GM21737 (cell line): ENCODE results near the gene EFNB1.

Source experiments
- ATAC-seq: cut with Tn5 transposase; IDR thresholded peaks from one replicate; pipeline ENCODE4 v1.9.1; 2021; ENCODE audit warnings: mild to moderate bottlenecking, moderate library complexity; ENCODE audit not compliant: unreplicated experiment

The EFNB1 gene

GRCh38 chrX:68842781-68843581 lies 14.2 kb downstream of the EFNB1 start:
- no peak for ATAC-seq

GRCh38 chrX:68843992-68844391 lies 15.2 kb downstream of the EFNB1 start:
- ATAC-seq = no peak

GRCh38 chrX:68844581-68844980 lies 15.8 kb downstream of the EFNB1 start:
- no peak for ATAC-seq

GRCh38 chrX:68846536-68846935 lies 17.7 kb downstream of the EFNB1 start:
- ATAC-seq = no peak

GRCh38 chrX:68847172-68847571 lies 18.4 kb downstream of the EFNB1 start:
- no peak for ATAC-seq

GRCh38 chrX:68848189-68848940 lies 19.5 kb downstream of the EFNB1 start:
- no peak for ATAC-seq

GRCh38 chrX:68851082-68851481 lies 22.3 kb downstream of the EFNB1 start:
- no peak for ATAC-seq

- no peak for ATAC-seq
Measured at GRCh38 chrX:68852046-68852445, 23.2 kb downstream of the EFNB1 start.

- ATAC-seq = no peak
Measured at GRCh38 chrX:68853665-68854251, 24.9 kb downstream of the EFNB1 start.

- ATAC-seq = no peak
Measured at GRCh38 chrX:68865300-68865699, 36.5 kb downstream of the EFNB1 start.

- no peak for ATAC-seq
Measured at GRCh38 chrX:68865926-68866325, 37.1 kb downstream of the EFNB1 start.

- no peak for ATAC-seq
Measured at GRCh38 chrX:68867458-68868112, 38.8 kb downstream of the EFNB1 start.

GRCh38 chrX:68868316-68868715 lies 39.5 kb downstream of the EFNB1 start:
- ATAC-seq = no peak

- ATAC-seq = no peak
Measured at GRCh38 chrX:68868902-68869800, 40.3 kb downstream of the EFNB1 start.

GRCh38 chrX:68870357-68870756 lies 41.5 kb downstream of the EFNB1 start:
- no peak for ATAC-seq

GRCh38 chrX:68872171-68872570 lies 43.4 kb downstream of the EFNB1 start:
- ATAC-seq = no peak

GRCh38 chrX:68874076-68874475 lies 45.3 kb downstream of the EFNB1 start:
- ATAC-seq = no peak

- ATAC-seq = no peak
Measured at GRCh38 chrX:68876731-68877130, 47.9 kb downstream of the EFNB1 start.

GRCh38 chrX:68877606-68878005 lies 48.8 kb downstream of the EFNB1 start:
- no peak for ATAC-seq

GRCh38 chrX:68878977-68879645 lies 50.3 kb downstream of the EFNB1 start:
- ATAC-seq = no peak
